ENCODE results near the gene RCSD1.
"Not testable (repeated sequence)": the region's sequence is repeated elsewhere in the genome, so short reads cannot be mapped to it uniquely, and the experiment has no call there.

RCSD1 gene

DNA sequence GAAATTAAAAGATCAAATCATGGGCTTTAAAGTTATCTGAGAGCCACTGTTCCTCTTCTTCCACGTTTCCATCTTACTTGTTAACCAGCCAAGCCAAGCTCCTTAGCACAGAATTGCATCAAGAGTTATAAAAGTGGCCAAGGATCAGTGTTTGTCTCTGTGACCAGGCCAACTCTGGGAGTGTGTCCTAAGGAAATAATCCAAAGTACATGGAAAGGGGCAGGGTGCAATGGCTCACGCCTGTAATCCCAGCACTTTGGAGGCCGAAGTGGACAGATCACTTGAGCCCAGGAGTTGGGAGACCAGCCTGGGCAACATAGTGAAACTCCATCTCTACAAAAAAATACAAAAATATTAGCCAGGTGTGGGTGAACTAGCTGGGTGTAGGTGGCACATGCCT, 81.8 kb downstream of the RCSD1 start:
- DNase-seq (ENCODE audit: low read depth in 2 of 2, low spot score in 1 of 2) = no peak

DNA sequence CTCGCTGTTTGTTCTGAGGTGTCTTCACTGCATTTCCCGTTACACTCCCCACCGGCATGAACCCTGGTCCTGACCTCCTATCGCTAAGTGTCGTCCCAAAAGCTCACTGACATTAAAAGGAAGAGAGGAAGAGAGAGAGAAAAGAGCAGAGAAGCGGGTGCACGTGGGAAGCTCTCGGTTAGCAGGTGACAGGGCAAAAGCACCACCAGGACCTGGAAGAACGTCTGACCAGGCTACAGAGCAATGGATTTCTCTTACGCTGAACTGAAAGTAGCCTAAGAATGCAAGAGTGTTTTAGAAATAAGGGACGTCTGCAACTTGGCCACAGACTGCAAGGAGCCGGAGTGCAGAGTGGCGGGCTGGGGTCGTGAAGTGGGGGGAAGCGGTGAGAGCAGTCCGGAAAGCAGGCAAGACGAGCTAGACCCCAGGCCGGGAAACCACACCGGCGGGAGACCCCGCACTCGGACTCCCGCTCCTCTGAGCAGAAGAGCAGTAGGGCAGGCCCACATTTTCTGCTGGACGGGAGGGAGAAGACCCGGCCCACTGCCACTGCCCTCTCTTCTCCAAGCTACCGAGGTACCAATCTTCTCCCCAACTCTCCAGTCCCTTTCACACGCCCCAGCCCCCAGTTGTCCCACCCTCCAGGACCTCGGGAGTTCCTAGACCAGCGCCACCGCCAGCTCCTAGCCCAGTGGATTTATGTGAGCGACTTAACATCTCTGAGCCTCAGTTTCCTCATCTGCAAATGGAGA, 83.5 kb downstream of the RCSD1 start:
- no peak for DNase-seq (ENCODE audit: low read depth in 2 of 2, low spot score in 1 of 2)

DNA sequence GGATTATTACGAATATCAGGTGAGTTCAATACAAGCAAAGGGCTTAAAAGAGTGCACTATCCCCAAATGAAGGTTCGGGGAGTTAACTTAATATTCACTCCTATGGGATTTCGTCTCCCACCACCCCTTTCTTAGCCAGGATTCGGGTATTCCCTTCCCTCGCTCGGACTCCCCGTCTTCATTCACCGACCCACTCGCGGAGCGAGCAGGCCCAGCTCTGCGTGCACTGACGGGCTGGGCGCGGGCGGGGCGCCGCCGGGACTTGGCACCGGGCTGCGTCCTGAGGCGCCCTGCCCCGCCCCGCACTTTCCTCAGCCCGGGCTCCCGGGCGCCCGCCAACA, 84.0 kb downstream of the RCSD1 start:
- DNase-seq (ENCODE audit: low read depth in 2 of 2, low spot score in 1 of 2) = no peak

GRCh38 chr1:167714439-167715156, 84.6 kb downstream of the RCSD1 start:
- DNase-seq (ENCODE audit: low read depth in 2 of 2, low spot score in 1 of 2) = peak; percentile 81 to 86

GRCh38 chr1:167715157-167715999, 85.3 kb downstream of the RCSD1 start:
- DNase-seq (ENCODE audit: low read depth in 2 of 2, low spot score in 1 of 2) = peak; percentile 68 to 74

DNA sequence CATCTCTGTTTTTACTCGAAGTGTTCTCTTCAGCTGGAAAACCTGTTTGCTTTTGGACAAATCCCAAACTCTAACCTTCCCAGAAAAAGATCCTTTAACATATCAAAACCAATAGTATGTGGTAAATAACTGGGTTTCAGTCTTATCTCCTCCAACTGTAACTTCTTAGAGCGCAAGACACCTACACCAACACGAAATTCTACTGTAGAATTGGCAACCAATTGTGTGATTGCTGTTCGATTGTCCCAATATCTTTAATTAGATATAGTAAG, 85.9 kb downstream of the RCSD1 start:
- no peak for DNase-seq (ENCODE audit: low read depth in 2 of 2, low spot score in 1 of 2)

DNA sequence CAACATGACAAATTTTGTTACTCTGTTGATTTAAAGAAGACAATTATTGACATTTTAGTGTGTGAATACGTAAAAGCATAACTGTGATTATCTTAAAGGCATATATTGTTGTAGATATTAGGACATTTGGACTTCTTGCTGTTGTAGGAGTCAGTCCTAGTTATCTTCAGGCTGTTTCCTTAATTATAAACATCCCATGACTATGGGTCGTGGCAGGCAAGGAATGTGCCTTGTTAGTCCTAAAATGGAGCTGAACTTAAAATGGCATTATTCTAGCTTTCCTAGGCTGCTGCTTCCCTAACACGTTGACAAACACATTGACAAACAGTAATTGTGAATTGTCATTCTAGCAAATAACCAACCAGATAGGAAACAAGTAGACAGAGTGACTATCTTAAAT, 87.3 kb downstream of the RCSD1 start:
- DNase-seq (ENCODE audit: low read depth in 2 of 2, low spot score in 1 of 2) = no peak

- DNase-seq (ENCODE audit: low read depth in 2 of 2, low spot score in 1 of 2) = no peak
These were observed 89.1 kb downstream of the RCSD1 start for GRCh38 chr1:167718914-167719691.

GRCh38 chr1:167719715-167720421, 89.8 kb downstream of the RCSD1 start:
- not testable (repeated sequence) for DNase-seq (ENCODE audit: low read depth in 2 of 2, low spot score in 1 of 2)

GRCh38 chr1:167720965-167721616, 91.1 kb downstream of the RCSD1 start:
- DNase-seq (ENCODE audit: low read depth in 2 of 2, low spot score in 1 of 2) = no peak

DNA sequence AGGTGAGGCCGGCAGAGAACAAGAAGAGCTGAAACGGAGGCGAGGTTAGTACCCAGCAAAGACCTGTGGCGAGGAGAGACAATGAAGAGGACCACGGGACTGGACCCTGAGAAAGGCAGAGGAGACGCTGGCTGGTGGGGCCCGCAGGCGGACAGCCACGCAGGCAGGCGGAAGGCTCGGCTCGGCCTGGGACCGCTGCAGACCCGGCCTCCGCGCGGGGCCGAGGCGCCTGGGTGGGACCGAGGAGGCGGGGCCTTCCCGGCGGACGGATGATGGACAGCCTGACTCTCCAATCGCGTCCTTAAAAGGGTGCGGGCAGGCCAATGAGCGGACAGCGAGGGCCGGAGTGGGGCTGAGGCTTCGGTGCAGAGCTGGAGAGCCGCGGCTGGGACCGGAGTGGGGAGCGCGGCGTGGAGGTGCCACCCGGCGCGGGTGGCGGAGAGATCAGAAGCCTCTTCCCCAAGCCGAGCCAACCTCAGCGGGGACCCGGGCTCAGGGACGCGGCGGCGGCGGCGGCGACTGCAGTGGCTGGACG, 91.7 kb downstream of the RCSD1 start, which contains the start of gene MPZL1:
TSS of gene MPZL1 (plus strand) at position 366 of the 535 bp plus-strand sequence. CDS start 170 bp downstream, outside the sequence.
- peak; percentile 82 to 88 for DNase-seq (ENCODE audit: low read depth in 2 of 2, low spot score in 1 of 2)

DNA sequence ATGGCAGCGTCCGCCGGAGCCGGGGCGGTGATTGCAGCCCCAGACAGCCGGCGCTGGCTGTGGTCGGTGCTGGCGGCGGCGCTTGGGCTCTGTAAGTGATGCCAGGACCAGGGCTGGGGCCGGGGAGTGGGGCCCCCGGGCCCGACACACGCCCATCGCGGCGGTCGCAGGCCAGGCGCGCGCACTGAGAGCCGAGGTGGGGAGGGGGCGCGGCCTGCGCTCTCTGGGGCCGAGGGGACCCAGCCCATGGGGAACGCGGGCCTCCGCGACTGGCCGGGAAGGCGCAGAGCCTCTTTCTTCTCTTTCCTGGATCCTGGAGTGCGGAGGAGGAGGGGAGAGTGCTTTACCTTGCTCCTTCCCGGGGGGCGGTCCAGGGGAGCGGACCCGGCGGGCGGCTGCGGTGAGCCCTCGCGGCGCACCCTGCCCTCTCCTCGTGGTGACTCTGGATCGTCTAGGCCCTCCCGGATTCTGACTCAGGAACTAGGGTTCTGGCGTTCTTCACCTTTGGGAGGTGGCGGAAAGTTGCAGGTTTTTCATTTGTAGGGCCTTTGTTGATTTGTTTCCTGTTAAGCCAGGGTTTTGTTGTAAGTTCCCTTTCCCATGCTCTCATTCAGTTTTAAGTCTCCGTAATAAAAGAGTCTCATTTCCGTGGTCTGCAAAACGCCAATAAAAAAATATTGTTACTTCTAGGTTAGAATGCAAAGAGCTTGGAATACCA, 92.3 kb downstream of the RCSD1 start:
- DNase-seq (ENCODE audit: low read depth in 2 of 2, low spot score in 1 of 2) = no peak

DNA sequence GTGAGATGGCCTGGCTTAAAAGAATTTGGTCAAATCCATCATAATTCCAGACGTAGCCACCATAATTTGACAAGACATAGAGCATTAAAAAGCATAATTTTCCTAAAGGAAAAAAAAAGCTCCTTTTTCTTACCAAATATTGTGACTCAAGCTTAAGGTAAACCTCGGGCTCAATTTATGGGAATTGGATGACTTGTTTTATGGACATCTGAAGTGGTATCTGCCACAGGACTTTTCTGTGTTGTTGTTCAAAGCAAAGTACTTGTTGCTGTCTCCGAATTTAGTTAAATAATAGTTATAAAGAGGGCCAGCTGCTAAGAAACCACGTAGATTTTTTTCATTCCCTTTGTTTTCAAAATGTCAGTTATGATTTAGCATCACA, 92.8 kb downstream of the RCSD1 start:
- DNase-seq (ENCODE audit: low read depth in 2 of 2, low spot score in 1 of 2) = no peak

DNA sequence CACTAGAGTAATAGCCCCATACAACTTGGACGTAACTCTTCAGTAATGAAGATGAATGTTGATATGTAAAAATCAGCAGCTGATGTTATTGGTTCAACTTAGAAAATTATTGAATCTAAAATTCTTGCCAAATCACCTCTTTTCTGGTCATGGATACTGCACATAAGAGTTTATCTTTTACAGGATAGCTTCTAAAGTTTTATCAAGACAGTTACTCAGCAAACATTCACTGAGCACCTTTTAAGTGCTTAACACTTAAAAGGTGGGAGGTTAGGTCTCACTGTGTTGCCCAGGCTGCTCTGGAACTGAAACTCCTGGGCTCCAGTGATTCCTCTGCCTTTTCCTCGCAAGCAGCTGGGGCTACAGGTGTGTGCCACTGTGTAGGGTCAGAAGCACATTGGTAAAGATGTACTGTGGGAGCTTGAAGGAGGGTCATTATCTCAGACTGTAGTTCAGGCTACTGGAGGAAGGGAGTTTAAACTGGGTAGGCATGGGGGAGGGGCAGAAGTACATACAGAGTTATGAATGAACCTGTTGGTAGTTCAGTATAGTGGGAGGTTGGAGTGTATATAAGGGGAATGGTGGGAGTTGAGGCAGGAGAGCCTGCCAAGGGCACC, 93.8 kb downstream of the RCSD1 start:
- no peak for DNase-seq (ENCODE audit: low read depth in 2 of 2, low spot score in 1 of 2)

GRCh38 chr1:167726008-167726407, 96.0 kb downstream of the RCSD1 start:
- DNase-seq (ENCODE audit: low read depth in 2 of 2, low spot score in 1 of 2) = no peak

DNA sequence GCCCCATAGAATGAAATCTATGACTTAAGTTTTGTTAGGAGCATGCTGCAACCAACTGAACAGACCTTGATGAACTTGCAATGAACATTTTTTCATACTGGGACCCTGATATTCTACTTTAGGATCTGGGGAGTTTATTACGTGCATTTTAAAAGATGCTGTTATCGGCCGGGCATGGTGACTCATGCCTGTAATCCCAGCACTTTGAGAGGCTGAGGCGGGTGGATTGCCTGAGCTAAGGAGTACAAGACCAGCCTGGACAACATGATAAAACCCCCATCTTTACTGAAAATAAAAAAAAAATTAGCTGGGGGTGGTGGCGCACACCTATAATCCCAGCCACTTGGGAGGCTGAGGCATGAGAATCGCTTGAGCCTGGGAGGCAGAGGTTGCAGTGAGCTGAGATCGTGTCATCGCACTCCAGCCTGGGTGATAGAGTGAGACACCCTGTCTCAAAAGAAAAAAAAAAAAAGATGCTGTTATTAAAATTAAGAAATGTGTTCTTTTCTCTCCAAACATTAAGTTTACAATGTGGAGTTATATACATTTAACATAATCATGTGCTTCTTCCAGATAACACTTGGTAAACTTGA, 98.9 kb downstream of the RCSD1 start:
- no peak for DNase-seq (ENCODE audit: low read depth in 2 of 2, low spot score in 1 of 2)

DNA sequence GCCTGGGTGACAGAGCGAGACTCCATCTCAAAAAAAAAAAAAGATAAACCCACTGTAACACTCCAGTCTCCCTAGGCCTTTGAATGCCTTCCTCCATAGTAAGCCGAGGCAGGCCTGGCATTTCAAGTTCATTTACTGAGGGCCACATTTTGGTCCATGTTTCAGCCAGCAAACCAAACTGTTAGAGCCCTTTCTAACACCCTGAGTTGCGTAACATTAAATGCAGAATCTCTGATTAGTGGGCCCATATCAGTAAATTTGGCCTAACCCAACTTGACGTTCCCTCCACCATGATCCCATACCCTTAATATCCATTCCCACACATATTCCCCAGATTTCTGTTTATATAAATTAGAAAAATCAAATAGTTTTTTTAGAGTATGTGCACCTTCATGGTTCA, 104.2 kb downstream of the RCSD1 start:
- no peak for DNase-seq (ENCODE audit: low read depth in 2 of 2, low spot score in 1 of 2)

DNA sequence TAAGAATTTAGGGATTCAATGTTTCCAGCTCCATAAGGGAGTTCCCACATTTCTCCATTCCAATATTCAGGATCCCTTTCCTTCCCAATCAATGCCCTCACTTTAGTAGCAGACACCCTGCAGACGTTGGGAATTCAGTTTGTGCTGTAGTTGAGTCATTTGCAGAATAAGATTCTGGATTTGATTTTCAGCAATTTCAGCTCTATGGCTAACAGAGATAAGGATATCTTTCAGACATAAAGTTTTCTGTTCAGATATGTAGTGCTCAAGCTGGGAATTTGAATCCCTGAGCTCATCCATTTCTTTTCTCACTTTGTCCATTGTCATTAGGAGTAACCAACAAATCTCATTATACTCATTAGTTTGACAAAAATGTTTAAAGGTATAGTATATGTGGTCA, 104.8 kb downstream of the RCSD1 start:
- no peak for DNase-seq (ENCODE audit: low read depth in 2 of 2, low spot score in 1 of 2)
